Right hindlimb (tissue), 1 donor: Measurements from ENCODE around the gene BCL10.
"Not testable (repeated sequence)": the region's sequence is repeated elsewhere in the genome, so short reads cannot be mapped to it uniquely, and the experiment has no call there.

Experiments used
- DNase-seq: peaks from one replicate; pipeline ENCODE4 v3.0.0-alpha.2; 2018

The BCL10 gene

DNA sequence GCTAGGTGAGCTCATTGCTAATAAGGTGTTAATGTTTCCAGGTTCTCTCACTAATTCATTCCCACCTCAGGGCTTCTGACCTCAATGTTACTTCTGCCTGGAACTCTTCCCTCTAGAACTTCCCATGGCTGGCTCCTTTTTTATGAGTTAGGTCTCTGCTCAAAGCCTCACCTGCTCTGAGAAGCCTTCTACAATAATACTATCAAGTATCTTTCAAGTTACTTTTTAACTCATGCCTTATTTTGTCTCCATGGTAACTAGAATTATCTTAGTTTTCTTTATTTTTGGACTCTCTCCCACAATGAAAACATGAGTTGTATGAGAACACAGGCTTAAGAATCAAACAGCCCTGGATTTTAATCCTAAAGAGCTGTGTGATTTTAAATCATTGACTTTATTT, 13.4 kb downstream of the BCL10 start:
- DNase-seq: no peak

GRCh38 chr1:85259912-85260274, 16.5 kb downstream of the BCL10 start:
- peak; percentile 90 for DNase-seq

- peak; percentile 99 for DNase-seq
These were observed 17.1 kb downstream of the BCL10 start, which contains the start of gene C1orf52 for GRCh38 chr1:85259118-85259911. Gene C1orf52, minus strand, starts transcription at chr1:85259662. Its CDS starts 29 bp downstream, at chr1:85259633.

DNA sequence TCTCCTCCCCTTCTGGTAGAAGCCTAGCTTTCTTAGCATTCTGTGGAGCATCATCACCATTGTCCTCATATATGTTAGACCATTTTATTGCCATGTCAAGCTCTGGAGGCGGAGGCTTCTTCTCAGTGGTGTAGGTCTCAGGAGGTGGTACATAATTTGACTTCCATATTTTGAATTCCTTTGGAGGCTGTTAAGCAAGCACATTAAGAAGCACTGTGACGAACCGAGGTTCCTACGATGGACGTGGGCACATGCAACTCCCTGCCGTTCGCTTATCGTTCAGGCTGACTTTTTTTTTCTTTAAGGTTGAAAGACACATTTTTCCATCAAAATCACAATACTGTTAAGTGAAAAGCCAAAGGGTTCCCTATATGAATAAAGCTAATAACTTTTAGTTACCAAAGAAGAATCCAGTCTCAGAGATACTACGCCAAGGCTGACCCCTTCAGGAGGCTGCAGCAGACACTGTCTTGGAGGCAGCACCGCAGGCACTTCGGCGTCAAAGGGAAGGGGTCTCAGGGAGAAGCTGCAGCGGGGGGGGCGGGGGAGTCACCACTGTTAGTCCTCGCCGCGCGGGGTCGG, 17.8 kb downstream of the BCL10 start:
- no peak for DNase-seq

DNA sequence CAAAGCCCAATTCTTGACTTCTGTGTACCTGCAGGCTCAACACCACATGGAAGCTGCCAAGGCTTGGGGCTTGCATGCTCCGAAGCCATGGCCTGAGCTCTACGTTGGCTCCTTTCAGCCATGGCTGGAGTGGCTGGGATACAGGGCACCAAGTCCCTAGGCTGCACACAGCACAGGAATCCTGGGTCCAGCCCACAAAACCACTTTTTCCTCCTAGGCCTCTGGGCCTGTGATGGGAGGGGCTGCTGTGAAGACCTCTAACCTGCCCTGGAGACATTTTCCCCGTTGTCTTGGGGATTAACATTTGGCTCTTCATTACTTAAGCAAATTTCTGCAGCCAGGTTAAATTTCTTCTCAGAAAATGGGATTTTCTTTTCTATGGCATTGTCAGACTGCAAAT, 27.4 kb downstream of the BCL10 start:
- not testable (repeated sequence) for DNase-seq

- DNase-seq: no peak
These were observed 30.5 kb downstream of the BCL10 start for GRCh38 chr1:85245891-85246290.

DNA sequence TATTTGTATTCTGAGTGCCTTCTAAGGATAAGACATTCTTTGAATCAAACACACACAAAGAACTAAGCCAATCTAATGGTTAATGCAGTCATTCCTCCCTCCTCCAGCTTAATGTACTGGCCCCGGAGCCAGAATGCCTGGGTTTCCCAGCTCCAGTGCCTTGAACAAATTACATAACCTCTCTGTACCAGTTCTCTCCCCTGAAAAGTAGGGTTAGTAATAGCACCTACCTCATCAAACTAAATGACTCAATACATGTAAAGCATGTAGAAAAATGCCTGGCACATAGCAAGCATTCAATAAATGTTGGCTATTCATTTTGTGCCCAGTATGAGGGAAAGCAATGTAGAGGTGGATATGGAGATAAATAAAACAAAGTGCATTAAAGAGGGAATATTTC, 31.0 kb downstream of the BCL10 start:
- no peak for DNase-seq

GRCh38 chr1:85244271-85245061, 32.0 kb downstream of the BCL10 start:
- DNase-seq: peak; percentile 80

DNA sequence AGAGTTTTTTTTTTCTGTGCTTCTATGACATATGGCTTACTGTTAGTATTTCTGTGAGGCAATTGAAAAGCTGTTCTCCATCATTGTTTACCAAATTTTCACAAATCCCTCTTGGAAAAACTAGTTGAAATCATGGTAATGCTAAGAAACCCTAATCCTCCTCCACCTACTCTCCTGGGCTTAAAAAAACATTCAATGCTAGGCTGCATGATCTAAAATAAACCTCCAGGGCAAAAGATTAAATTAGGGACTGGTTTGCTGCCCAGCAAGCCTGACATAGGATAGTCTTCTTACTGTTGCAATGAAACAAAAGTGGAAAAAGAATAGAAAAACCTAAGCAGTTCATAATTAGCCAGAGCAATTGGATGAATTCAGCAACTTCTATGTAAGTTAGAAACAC, 33.1 kb downstream of the BCL10 start:
- DNase-seq: no peak

DNA sequence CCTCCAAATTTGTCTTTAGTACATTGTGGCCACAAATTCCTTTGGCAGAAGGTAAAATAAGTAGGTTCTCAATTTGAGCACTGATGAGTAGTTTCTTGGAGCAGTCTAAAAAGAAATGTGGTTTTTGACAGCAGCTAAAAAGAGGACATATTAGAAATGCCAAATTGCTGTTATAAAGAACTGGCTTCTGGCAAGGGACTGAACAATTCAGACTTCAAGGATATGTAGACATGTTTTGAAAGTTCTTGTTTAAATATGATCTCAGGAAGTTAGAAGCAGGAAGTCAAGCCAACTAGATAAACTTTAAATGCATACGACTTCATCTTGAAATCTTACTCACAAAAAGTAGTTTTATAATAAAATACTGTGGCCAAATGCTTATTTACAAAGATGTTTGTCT, 35.8 kb downstream of the BCL10 start:
- no peak for DNase-seq

DNA sequence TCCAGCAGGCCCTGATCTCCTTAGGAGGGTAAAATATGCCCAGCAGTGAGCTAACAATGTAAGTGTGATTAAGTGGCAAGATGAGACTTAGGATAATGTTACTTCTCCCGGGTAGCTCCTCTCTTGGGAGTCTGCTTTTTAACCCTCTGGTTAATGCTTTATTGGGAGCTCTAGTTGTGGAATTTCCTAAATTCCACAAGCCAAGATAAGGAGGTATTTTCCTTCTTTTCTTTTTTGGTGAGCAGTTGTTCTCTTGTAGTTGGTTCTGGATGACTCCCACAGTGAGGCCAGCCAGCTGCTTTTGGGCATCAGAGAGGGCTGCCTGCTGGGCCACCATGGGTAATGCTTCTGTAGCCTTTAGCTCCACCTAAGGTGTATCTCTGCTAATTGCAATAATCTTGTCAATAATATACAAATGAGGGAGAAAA, 36.2 kb downstream of the BCL10 start:
- DNase-seq: no peak

- no peak for DNase-seq
These were observed 38.8 kb downstream of the BCL10 start for GRCh38 chr1:85237613-85238012.

DNA sequence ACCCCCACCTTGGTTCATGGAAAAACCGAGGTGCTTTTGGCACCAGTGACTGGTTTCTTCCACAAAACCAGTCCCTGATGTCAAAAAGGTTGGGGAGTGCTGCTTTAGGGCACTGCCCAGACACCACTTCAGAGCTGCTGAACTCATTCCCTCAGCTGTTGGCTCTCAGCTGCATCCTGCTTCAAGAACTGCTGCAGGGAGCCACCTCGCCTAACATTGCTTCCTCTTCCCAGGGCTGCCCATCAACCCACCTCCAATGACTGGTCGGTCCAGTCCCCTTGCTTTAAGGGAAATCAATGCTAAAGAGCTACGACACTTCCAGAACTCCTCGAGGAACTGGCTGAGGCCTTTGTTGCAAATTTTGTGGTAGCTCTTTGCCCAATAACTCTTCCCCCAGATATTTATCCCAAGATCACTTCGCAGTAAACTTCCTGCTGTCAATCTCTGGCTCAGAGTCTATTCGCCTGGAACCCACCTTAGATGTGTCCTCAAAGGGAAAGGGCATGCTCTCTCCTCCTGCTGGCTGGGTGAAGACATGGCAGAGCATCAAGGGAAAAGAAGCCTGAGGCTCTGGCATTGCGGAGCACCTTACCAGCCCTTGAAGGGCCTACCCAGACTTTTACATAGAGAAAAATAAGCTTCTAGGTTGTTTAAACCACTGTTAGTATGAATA, 46.0 kb downstream of the BCL10 start:
- DNase-seq: no peak

DNA sequence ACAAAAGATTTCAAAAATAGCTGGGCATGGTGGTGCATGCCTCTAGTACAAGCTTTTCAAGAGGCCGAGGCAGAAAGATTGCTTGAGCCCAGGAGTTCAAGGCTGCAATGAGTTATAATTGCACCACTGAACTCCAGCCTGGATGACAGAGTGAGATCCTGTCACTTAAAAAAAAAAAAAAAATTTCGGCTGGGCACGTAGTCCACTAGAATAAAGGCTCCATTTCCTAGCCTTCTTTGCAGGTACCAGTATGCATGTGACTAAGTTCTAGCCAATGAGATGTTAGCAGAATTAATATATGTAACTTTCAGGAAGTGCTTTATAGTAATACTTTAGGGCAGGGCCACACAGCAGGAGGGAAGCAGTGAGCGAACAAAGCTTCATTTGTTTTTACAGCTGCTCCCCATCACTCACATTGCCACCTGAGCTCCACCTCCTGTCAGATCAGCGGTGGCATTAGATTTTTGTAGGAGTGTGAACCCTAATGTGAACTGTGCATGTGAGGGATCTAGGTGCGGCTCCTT, 46.8 kb downstream of the BCL10 start:
- DNase-seq: no peak

- no peak for DNase-seq
These were observed 47.5 kb downstream of the BCL10 start for GRCh38 chr1:85228972-85229371.

GRCh38 chr1:85225624-85226380, 50.6 kb downstream of the BCL10 start:
- DNase-seq: no peak

GRCh38 chr1:85224734-85225623, 51.5 kb downstream of the BCL10 start:
- DNase-seq: peak; percentile 38

DNA sequence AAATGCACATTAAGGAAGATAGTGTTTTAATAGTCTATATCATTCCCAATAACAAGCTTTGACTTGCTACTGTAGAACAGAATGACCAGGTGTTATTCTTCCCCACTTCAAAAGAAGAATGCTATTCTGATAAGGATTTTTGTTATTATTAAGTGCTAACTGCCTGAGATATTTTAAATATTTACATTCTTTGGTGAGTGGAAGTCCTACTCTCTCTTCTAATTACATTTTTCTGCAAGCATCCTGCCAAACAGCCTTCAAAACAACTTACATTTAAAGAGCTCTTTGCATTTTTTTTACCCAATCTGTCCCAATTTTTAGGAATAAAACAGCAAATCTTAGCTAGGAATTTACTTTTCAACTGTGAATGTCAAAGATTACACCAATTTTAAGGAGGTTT, 52.1 kb downstream of the BCL10 start:
- DNase-seq: no peak

- no peak for DNase-seq
These were observed 53.1 kb downstream of the BCL10 start for GRCh38 chr1:85223334-85223733.

DNA sequence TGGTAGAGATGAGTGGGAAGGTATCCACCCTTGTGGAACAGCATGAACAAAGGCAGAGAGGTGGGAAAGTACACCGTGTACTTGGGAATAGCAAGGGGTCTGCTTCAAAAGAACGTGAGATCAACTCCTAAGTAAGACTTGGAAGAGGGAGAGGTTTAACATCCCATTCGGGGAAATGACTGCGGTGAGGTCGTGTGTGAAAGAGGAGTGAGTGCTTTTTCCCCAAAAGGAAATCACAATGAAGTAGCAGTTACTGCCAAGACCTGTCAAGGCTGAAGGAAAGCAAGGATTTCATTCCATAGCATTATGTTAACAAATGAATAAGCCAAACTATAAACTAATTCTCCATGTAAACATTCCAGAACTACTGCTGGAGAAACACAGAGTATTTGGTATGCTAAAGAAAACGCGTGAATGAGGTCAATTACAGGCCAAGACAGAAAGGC, 55.7 kb downstream of the BCL10 start:
- DNase-seq: peak; percentile 47
